ENCODE measurements around the gene CLNS1A.

DNA sequence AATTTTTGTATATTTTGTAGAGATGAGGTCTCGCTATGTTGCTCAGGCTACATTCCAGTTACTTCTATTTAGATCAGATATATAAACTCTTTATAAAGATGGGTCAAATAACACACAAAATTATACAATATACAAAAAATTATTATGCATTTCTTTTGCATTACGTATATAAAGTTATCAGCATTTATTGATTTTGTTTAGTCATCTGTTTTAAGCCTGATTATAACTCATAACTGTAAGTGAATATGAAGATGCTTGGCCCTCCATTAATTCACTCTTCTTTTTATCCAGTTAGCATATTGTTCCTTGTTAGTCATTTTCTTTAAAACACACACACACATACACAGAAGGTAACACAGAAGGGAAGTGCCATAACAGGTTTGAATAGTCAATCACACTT is 33.3 kb downstream of the CLNS1A start:
- TF ChIP-seq POLR2AphosphoS5 (IDR thresholded peaks at IDR 0.05), result no peak
- TF ChIP-seq, protein P1, sequence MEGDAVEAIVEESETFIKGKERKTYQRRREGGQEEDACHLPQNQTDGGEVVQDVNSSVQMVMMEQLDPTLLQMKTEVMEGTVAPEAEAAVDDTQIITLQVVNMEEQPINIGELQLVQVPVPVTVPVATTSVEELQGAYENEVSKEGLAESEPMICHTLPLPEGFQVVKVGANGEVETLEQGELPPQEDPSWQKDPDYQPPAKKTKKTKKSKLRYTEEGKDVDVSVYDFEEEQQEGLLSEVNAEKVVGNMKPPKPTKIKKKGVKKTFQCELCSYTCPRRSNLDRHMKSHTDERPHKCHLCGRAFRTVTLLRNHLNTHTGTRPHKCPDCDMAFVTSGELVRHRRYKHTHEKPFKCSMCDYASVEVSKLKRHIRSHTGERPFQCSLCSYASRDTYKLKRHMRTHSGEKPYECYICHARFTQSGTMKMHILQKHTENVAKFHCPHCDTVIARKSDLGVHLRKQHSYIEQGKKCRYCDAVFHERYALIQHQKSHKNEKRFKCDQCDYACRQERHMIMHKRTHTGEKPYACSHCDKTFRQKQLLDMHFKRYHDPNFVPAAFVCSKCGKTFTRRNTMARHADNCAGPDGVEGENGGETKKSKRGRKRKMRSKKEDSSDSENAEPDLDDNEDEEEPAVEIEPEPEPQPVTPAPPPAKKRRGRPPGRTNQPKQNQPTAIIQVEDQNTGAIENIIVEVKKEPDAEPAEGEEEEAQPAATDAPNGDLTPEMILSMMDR (IDR thresholded peaks at IDR 0.05), result no peak
